OCI-LY3 (cell line): Measurements from ENCODE around the gene TRAF4.

Source experiments
- H2AFZ ChIP-seq: fragments of 200-600, 300-600 bp; shearing (Covaris generic); 2 replicates; pipeline ENCODE4 v1.6.0; 2014; ENCODE audit warnings: antibody characterized with exemption, low read depth, low read length
- H3K27ac ChIP-seq: fragments of 200-600, 300-600 bp; sonication (generic); 2 replicates; pipeline ENCODE4 v1.5.1; 2014; ENCODE audit warnings: mild to moderate bottlenecking, low read length, moderate library complexity, mixed read lengths
- H3K27me3 ChIP-seq: fragments of 200-600, 300-600 bp; sonication (generic); 2 replicates; pipeline ENCODE4 v1.6.1; 2014; ENCODE audit warnings: low read depth, low read length, mixed read lengths
- H3K36me3 ChIP-seq: fragments of 200-600, 300-600 bp; sonication (generic); replicated peaks from 2 replicates; pipeline ENCODE3; 2014; ENCODE audit warnings: low read depth, low read length, mixed read lengths
- H3K4me1 ChIP-seq: fragments of 300-600, 200-600 bp; sonication (generic); 2 replicates; pipeline ENCODE4 v1.6.1; 2014; ENCODE audit warnings: low read length, mixed read lengths
- H3K4me2 ChIP-seq: fragments of 200-600, 300-600 bp; sonication (generic); 2 replicates; pipeline ENCODE4 v1.6.1; 2014; ENCODE audit warnings: low read length, mixed read lengths
- H3K4me3 ChIP-seq: fragments of 300-600, 200-600 bp; sonication (generic); 2 replicates; pipeline ENCODE4 v1.5.1; 2014; ENCODE audit warnings: antibody characterized with exemption, mild to moderate bottlenecking, low read length, moderate library complexity
- H3K79me2 ChIP-seq: fragments of 300-600, 200-600 bp; shearing (Covaris generic); 2 replicates; pipeline ENCODE4 v1.6.1; 2014; ENCODE audit warnings: mild to moderate bottlenecking, low read length, mixed read lengths
- H3K9ac ChIP-seq: fragments of 300-600, 200-600 bp; shearing (Covaris generic); 2 replicates; pipeline ENCODE4 v1.6.0; 2014; ENCODE audit warnings: mild to moderate bottlenecking, low read length, moderate library complexity
- H3K9me3 ChIP-seq: fragments of 200-600, 300-600 bp; shearing (Covaris generic); 2 replicates; pipeline ENCODE4 v1.6.1; 2014; ENCODE audit warnings: low read length, mixed read lengths; ENCODE audit not compliant: insufficient read depth
- H4K20me1 ChIP-seq: fragments of 200-600, 300-600 bp; sonication (generic); 2 replicates; pipeline ENCODE4 v1.6.1; 2016; ENCODE audit warnings: low read length, mixed read lengths; ENCODE audit not compliant: insufficient read depth
- CTCF ChIP-seq: fragments of 200-600, 300-600 bp; sonication (generic); IDR thresholded peaks from 2 replicates; pipeline ENCODE4 v1.5.1; 2014; ENCODE audit warnings: antibody characterized with exemption, low read length, low read depth
- EZH2phosphoT487 ChIP-seq: fragments of 200-600 bp; shearing (Covaris generic); IDR thresholded peaks from 2 replicates; pipeline ENCODE4 v1.6.1; 2018; ENCODE audit warnings: antibody characterized with exemption, mixed run types, low read depth

Gene TRAF4

GRCh38 chr17:28712705-28713415 lies 31.0 kb upstream of the TRAF4 start:
- no peak for TF ChIP-seq CTCF
- TF ChIP-seq EZH2phosphoT487: no peak
- H3K79me2 ChIP-seq: no peaks in the 10 kb centered on the region
- no peaks in the 10 kb centered on the region for H4K20me1 ChIP-seq
- peak overlapping the region; percentile 95 for H3K4me2 ChIP-seq
- no peaks in the 10 kb centered on the region; the same call in 1 of the 2 replicates for H3K27me3 ChIP-seq
- H2AFZ ChIP-seq: peak overlapping the region; percentile 87
- H3K27ac ChIP-seq: no peak overlapping the region
- H3K4me3 ChIP-seq: peak overlapping the region; percentile 77
- H3K36me3 ChIP-seq: no peaks in the 10 kb centered on the region
- H3K4me1 ChIP-seq: peaks cover 7% of the 10 kb centered on the region; the same call in 1 of the 2 replicates
- H3K9ac ChIP-seq: peak overlapping the region; percentile 91; the same call in 1 of the 2 replicates
- no peaks in the 10 kb centered on the region for H3K9me3 ChIP-seq

- no peak overlapping the region for H3K4me2 ChIP-seq
- H3K9me3 ChIP-seq: no peaks in the 10 kb centered on the region
- no peak overlapping the region for H3K9ac ChIP-seq
- H3K27me3 ChIP-seq: no peaks in the 10 kb centered on the region; the same call in 1 of the 2 replicates
- H2AFZ ChIP-seq: no peak overlapping the region
- no peak overlapping the region for H3K27ac ChIP-seq
- no peak for TF ChIP-seq EZH2phosphoT487
- peak; percentile 25; the same call in 1 of the 2 replicates for TF ChIP-seq CTCF
- H3K4me1 ChIP-seq: peaks cover 10% of the 10 kb centered on the region; the same call in 1 of the 2 replicates
- H3K4me3 ChIP-seq: no peak overlapping the region
- no peaks in the 10 kb centered on the region for H3K36me3 ChIP-seq
- H4K20me1 ChIP-seq: no peaks in the 10 kb centered on the region
- peaks cover 4% of the 10 kb centered on the region for H3K79me2 ChIP-seq
These were observed 29.5 kb upstream of the TRAF4 start for GRCh38 chr17:28714281-28714680.

- H3K36me3 ChIP-seq: peaks cover 3% of the 10 kb centered on the region
These were observed 28.6 kb upstream of the TRAF4 start for GRCh38 chr17:28715217-28715616.

More at GRCh38 chr17:28715217-28715616, 28.6 kb upstream of the TRAF4 start:
- no peak overlapping the region for H3K27ac ChIP-seq
- no peaks in the 10 kb centered on the region; the same call in 1 of the 2 replicates for H3K27me3 ChIP-seq
- no peak overlapping the region for H2AFZ ChIP-seq
- no peaks in the 10 kb centered on the region for H4K20me1 ChIP-seq
- TF ChIP-seq EZH2phosphoT487 (no peak), CTCF (no peak)
- H3K79me2 ChIP-seq: peaks cover 11% of the 10 kb centered on the region
- H3K4me3 ChIP-seq: no peak overlapping the region
- no peaks in the 10 kb centered on the region for H3K9me3 ChIP-seq
- peaks cover 10% of the 10 kb centered on the region; the same call in 1 of the 2 replicates for H3K4me1 ChIP-seq
- no peak overlapping the region for H3K9ac ChIP-seq
- H3K4me2 ChIP-seq: no peak overlapping the region
